ENCODE data around the gene ALKBH5. TPM values are rescaled to one million over a fixed set of nuclear protein-coding genes. Genes with fewer than 3 reads are reported as not detected.

The ALKBH5 gene
- polyA plus RNA-seq, 1 donor from 2014 or later: 55.0 TPM

DNA sequence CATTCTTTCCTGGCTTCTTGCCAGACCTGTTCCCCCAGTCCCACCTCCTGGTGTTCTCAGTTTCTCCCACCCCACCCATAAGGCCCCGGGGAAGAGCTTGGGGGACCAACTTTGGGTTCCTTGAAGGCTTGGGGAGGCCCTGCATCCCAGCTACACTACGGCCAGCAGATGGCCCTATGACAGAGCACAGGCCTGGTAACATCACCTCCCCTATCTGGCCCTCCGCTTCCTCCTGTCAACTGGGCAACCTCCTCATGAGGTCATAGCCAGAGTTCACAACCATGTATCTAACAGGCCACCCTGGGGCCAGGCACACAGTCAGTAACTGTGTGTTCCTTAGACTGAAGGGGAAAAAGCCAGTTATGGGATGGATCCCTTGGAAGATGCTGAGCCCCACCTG lies 43.7 kb upstream of the ALKBH5 start:
- Histone ChIP-seq H3K27me3 (ENCODE audit: insufficient read depth, low read depth, low read length) (no peaks in the 10 kb centered on the region), H3K27ac (ENCODE audit: low read length) (no peak overlapping the region), H3K9me3 (ENCODE audit: low read length) (no peaks in the 10 kb centered on the region), H3K9ac (ENCODE audit: low read length) (no peak overlapping the region), H3K9me2 (ENCODE audit: insufficient read depth, low read length) (no peaks in the 10 kb centered on the region), H3K4me3 (ENCODE audit: low read length) (no peak overlapping the region), H3F3A (ENCODE audit: insufficient read depth, low read length, poor library complexity, severe bottlenecking) (no peaks in the 10 kb centered on the region), H3K79me2 (replicated peaks; ENCODE audit: insufficient read depth, low read length) (no peaks in the 10 kb centered on the region), H3K36me3 (ENCODE audit: insufficient read depth, low read length) (no peaks in the 10 kb centered on the region), H4K20me1 (ENCODE audit: insufficient read depth) (no peaks in the 10 kb centered on the region), H3K4me2 (ENCODE audit: low read length) (no peak overlapping the region), H2AFZ (ENCODE audit: low read depth, low read length) (no peak overlapping the region)
- no peak for TF ChIP-seq EP300 (conservative IDR thresholded peaks at IDR 0.05; ENCODE audit: poor library complexity, severe bottlenecking)
- no peak for TF ChIP-seq SMC3 (conservative IDR thresholded peaks at IDR 0.05; ENCODE audit: poor library complexity)
- TF ChIP-seq POLR2AphosphoS5 (IDR thresholded peaks at IDR 0.05): no peak
- TF ChIP-seq, protein P1, sequence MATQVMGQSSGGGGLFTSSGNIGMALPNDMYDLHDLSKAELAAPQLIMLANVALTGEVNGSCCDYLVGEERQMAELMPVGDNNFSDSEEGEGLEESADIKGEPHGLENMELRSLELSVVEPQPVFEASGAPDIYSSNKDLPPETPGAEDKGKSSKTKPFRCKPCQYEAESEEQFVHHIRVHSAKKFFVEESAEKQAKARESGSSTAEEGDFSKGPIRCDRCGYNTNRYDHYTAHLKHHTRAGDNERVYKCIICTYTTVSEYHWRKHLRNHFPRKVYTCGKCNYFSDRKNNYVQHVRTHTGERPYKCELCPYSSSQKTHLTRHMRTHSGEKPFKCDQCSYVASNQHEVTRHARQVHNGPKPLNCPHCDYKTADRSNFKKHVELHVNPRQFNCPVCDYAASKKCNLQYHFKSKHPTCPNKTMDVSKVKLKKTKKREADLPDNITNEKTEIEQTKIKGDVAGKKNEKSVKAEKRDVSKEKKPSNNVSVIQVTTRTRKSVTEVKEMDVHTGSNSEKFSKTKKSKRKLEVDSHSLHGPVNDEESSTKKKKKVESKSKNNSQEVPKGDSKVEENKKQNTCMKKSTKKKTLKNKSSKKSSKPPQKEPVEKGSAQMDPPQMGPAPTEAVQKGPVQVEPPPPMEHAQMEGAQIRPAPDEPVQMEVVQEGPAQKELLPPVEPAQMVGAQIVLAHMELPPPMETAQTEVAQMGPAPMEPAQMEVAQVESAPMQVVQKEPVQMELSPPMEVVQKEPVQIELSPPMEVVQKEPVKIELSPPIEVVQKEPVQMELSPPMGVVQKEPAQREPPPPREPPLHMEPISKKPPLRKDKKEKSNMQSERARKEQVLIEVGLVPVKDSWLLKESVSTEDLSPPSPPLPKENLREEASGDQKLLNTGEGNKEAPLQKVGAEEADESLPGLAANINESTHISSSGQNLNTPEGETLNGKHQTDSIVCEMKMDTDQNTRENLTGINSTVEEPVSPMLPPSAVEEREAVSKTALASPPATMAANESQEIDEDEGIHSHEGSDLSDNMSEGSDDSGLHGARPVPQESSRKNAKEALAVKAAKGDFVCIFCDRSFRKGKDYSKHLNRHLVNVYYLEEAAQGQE (IDR thresholded peaks at IDR 0.05; ENCODE audit: borderline replicate concordance): no peak
- TF ChIP-seq EZH2 (IDR thresholded peaks at IDR 0.05; ENCODE audit: borderline replicate concordance, insufficient read depth, low read length, poor library complexity, severe bottlenecking): no peak
- TF ChIP-seq RAD21 (conservative IDR thresholded peaks at IDR 0.05): no peak
- TF ChIP-seq, protein P2, sequence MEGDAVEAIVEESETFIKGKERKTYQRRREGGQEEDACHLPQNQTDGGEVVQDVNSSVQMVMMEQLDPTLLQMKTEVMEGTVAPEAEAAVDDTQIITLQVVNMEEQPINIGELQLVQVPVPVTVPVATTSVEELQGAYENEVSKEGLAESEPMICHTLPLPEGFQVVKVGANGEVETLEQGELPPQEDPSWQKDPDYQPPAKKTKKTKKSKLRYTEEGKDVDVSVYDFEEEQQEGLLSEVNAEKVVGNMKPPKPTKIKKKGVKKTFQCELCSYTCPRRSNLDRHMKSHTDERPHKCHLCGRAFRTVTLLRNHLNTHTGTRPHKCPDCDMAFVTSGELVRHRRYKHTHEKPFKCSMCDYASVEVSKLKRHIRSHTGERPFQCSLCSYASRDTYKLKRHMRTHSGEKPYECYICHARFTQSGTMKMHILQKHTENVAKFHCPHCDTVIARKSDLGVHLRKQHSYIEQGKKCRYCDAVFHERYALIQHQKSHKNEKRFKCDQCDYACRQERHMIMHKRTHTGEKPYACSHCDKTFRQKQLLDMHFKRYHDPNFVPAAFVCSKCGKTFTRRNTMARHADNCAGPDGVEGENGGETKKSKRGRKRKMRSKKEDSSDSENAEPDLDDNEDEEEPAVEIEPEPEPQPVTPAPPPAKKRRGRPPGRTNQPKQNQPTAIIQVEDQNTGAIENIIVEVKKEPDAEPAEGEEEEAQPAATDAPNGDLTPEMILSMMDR (IDR thresholded peaks at IDR 0.05; ENCODE audit: poor library complexity, severe bottlenecking): no peak
- no peak for TF ChIP-seq MXI1 (conservative IDR thresholded peaks at IDR 0.05; ENCODE audit: poor library complexity, severe bottlenecking)

DNA sequence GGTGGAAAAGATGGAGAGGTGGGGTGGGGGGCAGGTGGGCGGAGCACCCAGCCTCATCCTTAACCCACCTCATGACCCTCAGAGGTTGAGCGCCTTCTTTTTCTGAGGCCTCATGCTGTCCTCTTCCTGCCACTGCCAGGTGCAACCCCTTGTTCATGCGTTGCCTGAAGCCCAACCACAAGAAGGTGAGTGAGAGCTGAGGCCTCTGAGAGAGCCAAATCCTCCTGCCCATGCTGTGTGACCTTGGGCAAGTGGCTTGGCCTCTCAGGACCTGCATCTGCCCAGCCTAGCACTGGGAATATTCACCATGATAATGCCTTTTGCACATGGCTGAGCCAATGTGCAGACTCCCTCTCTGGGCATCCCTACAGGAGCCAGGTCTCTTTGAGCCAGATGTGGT lies 43.0 kb upstream of the ALKBH5 start:
- TF ChIP-seq SMC3 (conservative IDR thresholded peaks at IDR 0.05; ENCODE audit: poor library complexity): no peak
- TF ChIP-seq EZH2 (IDR thresholded peaks at IDR 0.05; ENCODE audit: borderline replicate concordance, insufficient read depth, low read length, poor library complexity, severe bottlenecking): no peak
- no peak for TF ChIP-seq EP300 (conservative IDR thresholded peaks at IDR 0.05; ENCODE audit: poor library complexity, severe bottlenecking)
- no peak for TF ChIP-seq RAD21 (conservative IDR thresholded peaks at IDR 0.05)
- TF ChIP-seq, protein P1 (IDR thresholded peaks at IDR 0.05; ENCODE audit: borderline replicate concordance): no peak
- TF ChIP-seq TAF1 (IDR thresholded peaks at IDR 0.05; ENCODE audit: low read depth): no peak
- no peak for TF ChIP-seq POLR2AphosphoS5 (IDR thresholded peaks at IDR 0.05)
- no peak for TF ChIP-seq MXI1 (conservative IDR thresholded peaks at IDR 0.05; ENCODE audit: poor library complexity, severe bottlenecking)
- TF ChIP-seq, protein P2 (IDR thresholded peaks at IDR 0.05; ENCODE audit: poor library complexity, severe bottlenecking): no peak
- Histone ChIP-seq H4K20me1 (ENCODE audit: insufficient read depth) (no peaks in the 10 kb centered on the region), H3K9ac (ENCODE audit: low read length) (no peak overlapping the region)

More for the DNA sequence above, 43.0 kb upstream of the ALKBH5 start:
- Histone ChIP-seq H3K9me2 (ENCODE audit: insufficient read depth, low read length) (no peaks in the 10 kb centered on the region), H3K27ac (ENCODE audit: low read length) (no peak overlapping the region), H3K36me3 (ENCODE audit: insufficient read depth, low read length) (no peaks in the 10 kb centered on the region), H3F3A (ENCODE audit: insufficient read depth, low read length, poor library complexity, severe bottlenecking) (no peaks in the 10 kb centered on the region), H3K27me3 (ENCODE audit: insufficient read depth, low read depth, low read length) (no peaks in the 10 kb centered on the region), H3K9me3 (ENCODE audit: low read length) (no peaks in the 10 kb centered on the region), H3K4me2 (ENCODE audit: low read length) (no peak overlapping the region), H3K4me3 (ENCODE audit: low read length) (no peak overlapping the region), H2AFZ (ENCODE audit: low read depth, low read length) (no peak overlapping the region), H3K79me2 (replicated peaks; ENCODE audit: insufficient read depth, low read length) (no peaks in the 10 kb centered on the region)

Measured in neural cell (in vitro differentiated cells).